Measurements from ENCODE around the gene CLIP1. TPM values are rescaled to one million over a fixed set of nuclear protein-coding genes. Genes with fewer than 3 reads are reported as not detected.

The CLIP1 gene
- total RNA-seq, 1 experiment from 2014 or later = 19.7 TPM

DNA sequence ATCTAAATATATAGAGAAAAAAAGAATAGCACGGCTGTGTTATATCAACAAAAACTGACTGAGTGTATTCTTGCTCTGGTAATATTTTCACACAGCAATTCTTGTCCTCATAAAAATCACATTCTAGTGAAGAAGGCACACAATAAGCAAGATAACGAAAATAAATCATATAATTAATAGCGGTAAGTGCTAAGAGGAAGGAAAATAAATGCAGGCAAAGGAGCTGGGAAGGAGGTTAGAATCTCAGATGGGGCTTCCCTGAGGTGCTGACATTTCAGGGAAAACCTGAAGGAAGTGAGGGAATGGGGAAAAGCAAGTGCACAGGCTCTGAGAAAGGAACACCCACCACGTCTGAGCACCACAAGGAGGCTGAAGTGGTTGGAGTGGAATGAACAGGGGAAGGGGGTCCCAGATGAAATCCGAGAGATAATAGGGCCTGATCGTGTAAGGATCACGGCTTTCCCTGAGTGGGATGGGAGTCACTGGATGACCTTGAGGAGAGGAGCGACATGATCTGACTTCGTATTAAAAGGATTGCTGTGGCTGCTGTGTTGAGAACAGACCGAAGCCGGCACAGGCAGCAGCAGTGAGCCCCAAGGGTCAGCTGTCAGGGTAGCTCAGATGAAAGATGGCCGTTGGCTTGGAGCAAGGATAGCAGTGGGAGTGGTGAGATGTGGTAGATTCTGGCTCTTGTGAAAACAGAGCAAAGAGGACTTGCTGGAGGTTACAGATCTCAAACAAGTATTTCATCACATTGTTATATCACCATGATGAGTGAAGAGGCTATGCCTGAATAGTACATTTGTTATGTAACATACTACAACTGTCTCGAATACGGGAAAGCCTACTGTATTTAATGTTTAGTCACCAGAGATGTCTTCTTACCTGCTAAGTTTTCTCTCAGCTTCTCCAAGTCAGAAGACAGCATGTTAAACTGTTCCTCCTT, 89.1 kb downstream of the CLIP1 start:
- DNase-seq (ENCODE audit: low spot score) = no peak
- in situ Hi-C loops (cut with HindIII; ENCODE audit: low sequenced_read_pairs) = no loop called here

DNA sequence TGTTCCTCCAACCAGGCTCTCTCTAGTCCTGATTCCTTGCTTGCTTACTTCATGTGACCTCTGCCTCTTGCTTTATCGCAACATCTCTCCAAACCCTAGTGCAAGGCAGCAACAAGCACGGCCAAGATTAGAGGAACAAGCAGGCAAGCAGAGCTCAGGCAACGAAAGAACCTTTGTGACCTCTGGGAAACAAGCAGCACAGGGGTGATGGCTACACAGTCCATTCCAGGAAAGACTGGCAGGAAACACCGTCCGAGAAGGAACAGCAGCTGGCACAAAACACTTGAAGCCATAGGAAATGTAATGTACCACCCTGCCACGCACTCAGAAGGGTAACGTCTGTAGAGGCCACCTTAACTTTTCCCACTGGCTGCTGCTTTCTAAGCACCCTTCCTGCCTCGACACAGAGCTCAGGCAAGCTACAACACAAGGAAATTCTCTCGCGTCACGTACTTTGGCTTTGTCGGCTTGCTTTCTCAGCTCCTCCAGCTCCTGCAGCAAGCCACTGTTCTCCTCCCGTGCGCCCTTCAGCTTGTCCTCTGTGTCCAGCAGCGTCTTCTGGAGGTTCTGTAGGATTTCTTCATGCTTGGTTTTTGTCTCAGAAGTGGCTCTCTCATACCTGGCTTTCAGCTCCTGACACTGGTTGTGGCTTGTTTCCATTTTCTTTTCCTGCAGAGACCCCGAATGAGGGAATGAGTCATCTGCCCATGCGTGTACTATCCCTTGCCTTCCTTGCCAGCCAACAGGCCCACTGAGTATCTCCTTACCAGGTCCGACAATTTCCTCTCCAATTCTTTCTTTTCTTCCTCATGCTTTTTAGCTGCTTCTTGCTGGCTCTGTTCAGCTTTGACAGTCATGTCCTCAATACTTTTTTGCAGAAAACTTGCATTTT, 94.7 kb downstream of the CLIP1 start:
- DNase-seq (ENCODE audit: low spot score) = no peak
- in situ Hi-C loops (cut with HindIII; ENCODE audit: low sequenced_read_pairs) = no loop called here

DNA sequence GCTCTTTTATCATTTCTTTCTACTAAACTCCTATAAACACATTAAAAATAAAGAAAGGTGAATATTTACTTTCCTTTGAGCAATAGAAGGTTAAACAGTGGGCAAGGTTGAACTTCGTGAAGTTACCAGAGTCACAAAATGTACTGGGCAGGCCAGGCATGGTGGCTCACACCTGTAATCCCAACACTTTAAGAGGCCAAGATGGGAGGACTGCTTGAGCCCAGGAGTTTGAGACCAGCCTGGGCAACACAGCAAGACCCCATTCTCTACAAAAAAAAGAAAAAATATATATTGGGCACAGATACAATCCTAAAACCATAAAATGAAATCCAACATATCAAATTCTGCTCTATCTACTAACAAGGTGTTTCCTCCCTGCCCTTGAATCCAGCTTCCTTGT, 95.5 kb downstream of the CLIP1 start:
- in situ Hi-C loops (cut with HindIII; ENCODE audit: low sequenced_read_pairs) = no loop called here

DNA sequence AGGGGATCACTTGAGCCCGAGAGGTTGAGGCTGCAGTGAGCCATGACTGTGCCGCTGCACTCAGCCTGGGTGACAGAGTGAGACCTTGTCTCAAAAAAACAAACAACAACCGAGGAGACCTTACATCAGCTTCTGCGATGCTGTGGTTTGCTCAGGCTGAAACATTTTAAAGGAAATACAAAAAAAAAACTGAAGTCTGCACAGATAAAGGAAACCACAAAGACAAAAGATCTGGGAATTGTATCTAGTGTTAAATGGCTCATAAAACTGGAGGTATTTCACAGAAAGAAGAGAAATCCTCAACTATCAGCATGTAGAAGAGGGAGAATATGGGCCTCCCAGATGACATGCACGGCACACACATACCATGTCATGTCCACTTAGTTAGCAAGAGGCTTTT, 95.9 kb downstream of the CLIP1 start:
- no peak for DNase-seq (ENCODE audit: low spot score)
- in situ Hi-C loops (cut with HindIII; ENCODE audit: low sequenced_read_pairs) = no loop called here

More for the DNA sequence above, 95.5 kb downstream of the CLIP1 start:
- no peak for DNase-seq (ENCODE audit: low spot score)

- in situ Hi-C loops (cut with HindIII; ENCODE audit: low sequenced_read_pairs) = no loop called here
- no peak for DNase-seq (ENCODE audit: low spot score)
These were observed 99.0 kb downstream of the CLIP1 start for GRCh38 chr12:122323311-122324019.

DNA sequence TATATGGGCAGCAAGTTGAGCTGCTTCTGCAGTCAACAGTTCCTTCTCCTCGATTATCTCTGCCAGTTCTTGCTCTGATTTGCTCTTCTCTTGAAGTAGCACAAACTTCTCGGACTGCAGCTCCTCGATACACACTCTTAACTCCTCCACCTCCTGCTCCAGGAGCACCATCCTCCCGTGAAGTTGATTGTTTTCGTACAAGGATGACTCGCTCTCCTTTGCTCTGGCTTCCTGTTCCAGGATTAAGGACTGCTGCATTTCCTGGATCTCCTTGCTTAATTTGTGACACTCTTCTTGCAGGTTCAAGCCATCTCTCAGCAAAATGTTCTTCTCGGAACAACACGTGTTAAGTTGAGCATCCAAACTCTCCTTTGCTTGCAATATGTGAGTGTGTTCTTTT, 100.0 kb downstream of the CLIP1 start:
- DNase-seq (ENCODE audit: low spot score) = no peak
- in situ Hi-C loops (cut with HindIII; ENCODE audit: low sequenced_read_pairs) = no loop called here

DNA sequence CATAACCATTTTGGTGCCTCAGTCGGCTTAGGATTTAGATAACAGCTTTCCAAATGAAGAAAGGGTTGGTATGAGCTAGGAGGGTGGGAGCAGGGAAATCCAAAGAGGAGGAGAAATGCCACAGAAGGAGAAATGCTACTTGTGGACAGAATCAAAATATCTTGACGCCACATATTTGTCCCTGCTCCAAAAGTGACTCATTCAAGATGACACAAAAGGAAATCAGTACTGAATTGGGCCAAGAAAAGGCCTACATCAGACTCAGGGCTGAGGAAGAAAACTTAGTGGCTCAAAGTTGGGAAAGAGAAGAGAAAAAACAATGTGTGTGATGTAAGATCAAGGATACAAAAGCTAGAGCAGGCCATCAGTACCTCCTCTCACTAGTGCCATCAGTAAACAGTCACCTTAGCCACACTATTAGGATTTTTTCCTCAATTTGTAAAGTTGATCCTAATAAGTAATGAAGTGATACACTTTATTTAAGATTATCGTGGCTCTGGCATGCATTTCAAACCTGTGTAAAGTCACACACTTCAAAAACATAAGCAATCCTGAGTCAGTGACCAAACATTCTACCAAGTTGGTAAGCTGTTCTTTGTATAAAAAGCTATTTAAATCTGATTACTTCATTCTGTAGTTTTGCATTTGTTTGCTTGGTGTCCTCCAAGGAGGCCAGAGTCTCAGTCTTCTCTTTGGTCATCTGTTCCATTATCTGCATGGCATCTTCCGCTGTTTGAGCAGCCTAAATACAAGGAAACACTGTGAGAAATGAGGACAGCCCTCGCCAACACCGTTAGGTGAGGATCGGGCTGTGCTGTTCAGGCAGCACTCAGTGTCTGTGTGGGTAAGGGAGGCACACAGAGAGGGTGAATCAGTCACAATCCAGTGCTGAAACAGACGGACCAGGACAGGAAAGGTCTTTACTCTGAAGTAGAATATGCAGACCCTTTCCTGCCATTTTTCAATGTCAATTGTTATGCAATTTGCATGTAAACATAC, 103.6 kb downstream of the CLIP1 start:
- in situ Hi-C loops (cut with HindIII; ENCODE audit: low sequenced_read_pairs) = no loop called here
- DNase-seq (ENCODE audit: low spot score) = no peak

DNA sequence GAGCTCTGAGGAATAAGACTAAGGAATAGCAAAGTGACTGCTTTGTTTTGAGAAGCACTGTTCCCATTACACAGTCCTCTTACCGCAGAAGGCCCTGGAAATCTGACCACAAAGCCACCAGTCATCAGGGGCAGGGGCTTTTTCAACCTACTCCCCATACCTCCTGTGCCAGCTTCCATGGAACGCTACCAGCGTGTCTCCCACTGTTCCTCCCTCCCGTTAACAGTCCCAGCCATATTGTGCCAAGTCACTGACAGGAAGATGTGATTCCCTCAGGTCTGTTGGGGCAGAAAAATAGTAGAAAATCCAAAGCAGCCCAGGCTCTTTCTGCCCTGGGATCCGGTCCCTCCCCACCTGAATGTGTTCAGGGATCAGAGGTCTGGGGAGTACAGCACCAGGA, 109.5 kb downstream of the CLIP1 start:
- in situ Hi-C loops (cut with HindIII; ENCODE audit: low sequenced_read_pairs) = no loop called here
- DNase-seq (ENCODE audit: low spot score) = no peak

- in situ Hi-C loops (cut with HindIII; ENCODE audit: low sequenced_read_pairs) = no loop called here
- no peak for DNase-seq (ENCODE audit: low spot score)
These were observed 110.8 kb downstream of the CLIP1 start for GRCh38 chr12:122311696-122312095.

GRCh38 chr12:122310626-122311333, 111.7 kb downstream of the CLIP1 start:
- in situ Hi-C loops (cut with HindIII; ENCODE audit: low sequenced_read_pairs) = no loop called here
- DNase-seq (ENCODE audit: low spot score) = peak; percentile 56

GRCh38 chr12:122309564-122310121, 112.8 kb downstream of the CLIP1 start:
- DNase-seq (ENCODE audit: low spot score) = peak; percentile 50
- in situ Hi-C loops (cut with HindIII; ENCODE audit: low sequenced_read_pairs) = no loop called here

- DNase-seq (ENCODE audit: low spot score) = no peak
- in situ Hi-C loops (cut with HindIII; ENCODE audit: low sequenced_read_pairs) = no loop called here
These were observed 113.7 kb downstream of the CLIP1 start for GRCh38 chr12:122308811-122309210.

DNA sequence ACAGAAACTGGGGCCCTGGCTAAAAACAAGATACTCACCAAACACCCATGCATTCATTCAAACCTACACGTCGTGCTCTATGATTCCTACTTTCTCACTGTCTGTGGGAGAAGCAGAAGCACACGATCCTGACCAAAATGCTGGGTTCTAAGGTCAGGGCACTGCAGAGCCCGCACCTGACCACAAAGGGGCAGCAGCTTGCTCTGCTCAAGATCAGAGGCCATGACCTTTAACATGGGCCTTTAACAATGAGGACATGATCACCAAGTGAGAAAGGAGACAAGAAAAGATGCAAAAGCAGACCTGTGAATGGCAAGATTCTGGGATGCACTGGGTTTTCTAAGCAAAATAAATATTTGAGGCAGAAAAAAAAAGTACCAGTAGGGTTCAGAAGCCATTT, 116.1 kb downstream of the CLIP1 start:
- no peak for DNase-seq (ENCODE audit: low spot score)
- in situ Hi-C loops (cut with HindIII; ENCODE audit: low sequenced_read_pairs) = no loop called here

- in situ Hi-C loops (cut with HindIII; ENCODE audit: low sequenced_read_pairs) = no loop called here
- DNase-seq (ENCODE audit: low spot score) = no peak
These were observed 117.5 kb downstream of the CLIP1 start for GRCh38 chr12:122304924-122305323.

DNA sequence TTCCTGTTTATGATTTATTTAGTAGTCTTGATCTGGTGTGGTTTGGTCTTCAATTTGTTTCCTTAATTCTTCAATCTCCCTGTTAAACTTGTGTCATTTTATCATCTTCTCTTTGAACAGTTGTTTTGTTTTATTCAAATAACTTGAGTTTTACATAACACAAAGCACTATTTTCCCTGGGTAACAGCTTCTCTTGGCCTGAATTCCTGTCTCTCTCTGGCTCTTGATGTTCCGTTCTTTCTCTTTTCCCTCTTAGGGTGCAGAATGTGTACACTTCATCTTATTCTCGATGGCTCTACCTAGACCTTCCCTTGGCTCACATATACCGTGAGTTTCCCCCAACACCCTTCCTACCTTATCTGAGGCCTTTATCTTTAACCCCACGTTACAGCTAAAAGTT, 119.4 kb downstream of the CLIP1 start:
- in situ Hi-C loops (cut with HindIII; ENCODE audit: low sequenced_read_pairs) = no loop called here
- DNase-seq (ENCODE audit: low spot score) = no peak

- in situ Hi-C loops (cut with HindIII; ENCODE audit: low sequenced_read_pairs) = no loop called here
These were observed 124.3 kb downstream of the CLIP1 start for GRCh38 chr12:122298071-122298748.

GRCh38 chr12:122297494-122297893, 125.0 kb downstream of the CLIP1 start:
- in situ Hi-C loops (cut with HindIII; ENCODE audit: low sequenced_read_pairs) = no loop called here
- no peak for DNase-seq (ENCODE audit: low spot score)

More at GRCh38 chr12:122298071-122298748, 124.3 kb downstream of the CLIP1 start:
- DNase-seq (ENCODE audit: low spot score) = no peak

All from G401 (cell line).